ENCODE results near the gene CNDP1.
A peak's percentile ranks its signal among the peaks of the same experiment; 100 is the strongest.

Gene CNDP1

DNA sequence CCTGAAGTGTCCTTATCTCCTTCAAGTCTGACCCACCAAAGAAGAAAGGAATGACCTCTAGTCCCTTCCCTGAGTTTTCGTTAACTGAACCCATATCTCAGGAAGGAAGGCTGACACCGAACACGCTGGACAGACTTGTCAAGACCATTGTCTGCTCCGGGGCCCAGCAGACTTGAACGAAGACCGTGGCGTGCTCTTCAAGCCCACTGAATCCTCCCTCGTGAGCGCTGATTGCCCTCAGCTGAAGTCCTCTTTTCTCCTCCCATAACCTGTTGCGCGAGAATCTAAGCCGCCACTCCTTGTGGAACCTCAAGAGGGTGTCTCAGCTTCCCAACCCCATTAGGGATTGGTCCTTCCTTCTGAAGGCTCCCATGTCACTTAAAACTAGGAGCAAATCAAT lies 634 bp upstream of the CNDP1 start:
- no peak overlapping the region for H3K4me3 ChIP-seq (ENCODE audit: low read depth, low read length)
- DNase-seq (ENCODE audit: low read depth) = no peak
- TF ChIP-seq, protein P1, sequence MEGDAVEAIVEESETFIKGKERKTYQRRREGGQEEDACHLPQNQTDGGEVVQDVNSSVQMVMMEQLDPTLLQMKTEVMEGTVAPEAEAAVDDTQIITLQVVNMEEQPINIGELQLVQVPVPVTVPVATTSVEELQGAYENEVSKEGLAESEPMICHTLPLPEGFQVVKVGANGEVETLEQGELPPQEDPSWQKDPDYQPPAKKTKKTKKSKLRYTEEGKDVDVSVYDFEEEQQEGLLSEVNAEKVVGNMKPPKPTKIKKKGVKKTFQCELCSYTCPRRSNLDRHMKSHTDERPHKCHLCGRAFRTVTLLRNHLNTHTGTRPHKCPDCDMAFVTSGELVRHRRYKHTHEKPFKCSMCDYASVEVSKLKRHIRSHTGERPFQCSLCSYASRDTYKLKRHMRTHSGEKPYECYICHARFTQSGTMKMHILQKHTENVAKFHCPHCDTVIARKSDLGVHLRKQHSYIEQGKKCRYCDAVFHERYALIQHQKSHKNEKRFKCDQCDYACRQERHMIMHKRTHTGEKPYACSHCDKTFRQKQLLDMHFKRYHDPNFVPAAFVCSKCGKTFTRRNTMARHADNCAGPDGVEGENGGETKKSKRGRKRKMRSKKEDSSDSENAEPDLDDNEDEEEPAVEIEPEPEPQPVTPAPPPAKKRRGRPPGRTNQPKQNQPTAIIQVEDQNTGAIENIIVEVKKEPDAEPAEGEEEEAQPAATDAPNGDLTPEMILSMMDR (IDR thresholded peaks at IDR 0.05; ENCODE audit: insufficient read depth, low read depth, low read length, missing control alignments) = no peak

DNA sequence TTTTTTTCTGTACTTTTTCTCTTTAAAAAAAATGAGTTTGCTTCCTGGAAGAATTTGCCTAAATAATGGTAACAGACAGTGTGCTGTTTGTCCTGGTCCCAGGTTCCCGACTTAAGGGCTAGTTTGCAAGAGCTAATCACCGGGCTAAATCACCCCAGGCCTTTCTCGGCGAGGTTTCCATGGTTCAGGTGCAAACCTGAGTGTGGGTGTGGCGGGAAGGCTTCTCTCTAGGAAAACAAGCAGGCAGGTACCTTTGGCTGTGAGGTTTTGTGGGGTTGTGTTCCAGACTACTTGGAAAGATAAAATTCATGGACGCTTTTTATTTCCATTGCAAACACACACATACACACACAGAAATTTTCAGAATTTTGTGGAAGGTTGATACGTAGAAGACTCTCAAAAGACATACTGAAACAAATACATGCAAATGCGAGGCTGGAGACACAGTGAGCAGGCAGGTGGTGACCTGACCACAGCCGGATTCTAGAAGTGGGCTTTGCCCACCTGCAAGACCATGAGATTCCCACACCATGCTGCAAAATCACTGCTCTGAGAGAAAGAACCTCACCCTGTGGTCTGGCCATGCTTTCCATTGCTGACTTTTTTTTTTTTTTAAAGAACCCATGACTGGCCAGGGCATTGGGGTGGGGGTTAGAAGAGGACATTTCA lies 815 bp downstream of the CNDP1 start:
- H3K4me3 ChIP-seq (ENCODE audit: low read depth, low read length) = no peak overlapping the region
- peak; percentile 66 for DNase-seq (ENCODE audit: low read depth)
- TF ChIP-seq, protein P1 (IDR thresholded peaks at IDR 0.05; ENCODE audit: insufficient read depth, low read depth, low read length, missing control alignments) = no peak

DNA sequence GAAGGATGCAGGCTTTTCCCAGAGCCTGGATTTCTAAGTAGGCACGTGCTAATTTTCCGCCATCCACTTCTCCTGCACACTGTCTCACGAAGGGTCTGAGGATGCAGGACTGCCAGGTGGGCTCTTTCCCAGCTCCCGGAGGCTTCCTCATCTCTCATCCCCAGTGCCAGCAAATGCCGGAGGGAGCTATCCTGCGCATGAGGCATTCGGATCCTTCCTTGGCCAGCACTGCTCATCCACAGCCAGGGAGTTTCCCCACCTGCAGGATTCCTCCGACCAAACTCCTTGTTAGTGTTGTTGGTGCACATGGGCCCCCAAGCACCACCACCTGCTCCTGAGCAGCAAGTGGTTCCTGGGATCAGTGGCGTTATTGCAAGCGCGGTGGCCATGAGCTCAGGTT lies 5.0 kb downstream of the CNDP1 start:
- DNase-seq (ENCODE audit: low read depth) = no peak
- no peak overlapping the region for H3K4me3 ChIP-seq (ENCODE audit: low read depth, low read length)
- TF ChIP-seq, protein P1 (IDR thresholded peaks at IDR 0.05; ENCODE audit: insufficient read depth, low read depth, low read length, missing control alignments) = no peak

DNA sequence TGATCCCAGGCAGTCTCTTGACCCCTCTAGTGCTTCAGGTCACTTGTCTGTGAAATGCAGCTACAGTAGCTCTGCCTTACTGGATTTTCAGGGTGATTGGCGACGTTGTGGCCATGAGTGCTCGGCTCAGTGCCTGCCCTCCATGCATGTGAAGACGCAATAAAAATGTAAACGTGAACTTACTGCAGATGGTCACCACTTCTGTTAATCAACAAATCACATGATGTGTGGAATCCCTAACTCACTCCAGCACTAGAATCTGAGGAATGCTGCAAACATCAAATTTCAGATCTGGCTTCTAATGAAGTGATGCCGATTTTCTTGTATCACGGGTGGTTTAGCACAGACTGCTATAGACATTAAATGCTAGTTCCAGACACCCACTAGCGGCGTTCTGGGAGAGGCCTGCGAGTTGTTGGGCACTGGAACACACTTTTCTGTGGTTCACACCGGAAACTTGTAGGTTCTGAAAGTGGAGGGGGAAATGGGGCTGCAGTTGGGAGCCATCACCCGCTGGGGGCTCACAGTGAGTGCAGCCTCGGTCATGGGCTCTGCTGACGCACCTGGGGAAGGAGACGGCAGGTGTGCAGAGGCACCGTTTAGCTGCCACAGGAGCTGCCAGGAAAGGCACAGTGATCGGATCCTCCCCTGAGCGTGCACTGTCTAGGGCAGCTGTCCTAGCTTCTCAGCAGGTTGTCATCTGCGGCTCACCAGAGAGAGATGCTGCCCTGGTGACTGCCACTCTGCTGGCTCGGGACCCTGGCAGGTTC lies 6.5 kb downstream of the CNDP1 start:
- TF ChIP-seq, protein P1 (IDR thresholded peaks at IDR 0.05; ENCODE audit: insufficient read depth, low read depth, low read length, missing control alignments) = no peak
- no peak for DNase-seq (ENCODE audit: low read depth)
- H3K4me3 ChIP-seq (ENCODE audit: low read depth, low read length) = no peak overlapping the region

DNA sequence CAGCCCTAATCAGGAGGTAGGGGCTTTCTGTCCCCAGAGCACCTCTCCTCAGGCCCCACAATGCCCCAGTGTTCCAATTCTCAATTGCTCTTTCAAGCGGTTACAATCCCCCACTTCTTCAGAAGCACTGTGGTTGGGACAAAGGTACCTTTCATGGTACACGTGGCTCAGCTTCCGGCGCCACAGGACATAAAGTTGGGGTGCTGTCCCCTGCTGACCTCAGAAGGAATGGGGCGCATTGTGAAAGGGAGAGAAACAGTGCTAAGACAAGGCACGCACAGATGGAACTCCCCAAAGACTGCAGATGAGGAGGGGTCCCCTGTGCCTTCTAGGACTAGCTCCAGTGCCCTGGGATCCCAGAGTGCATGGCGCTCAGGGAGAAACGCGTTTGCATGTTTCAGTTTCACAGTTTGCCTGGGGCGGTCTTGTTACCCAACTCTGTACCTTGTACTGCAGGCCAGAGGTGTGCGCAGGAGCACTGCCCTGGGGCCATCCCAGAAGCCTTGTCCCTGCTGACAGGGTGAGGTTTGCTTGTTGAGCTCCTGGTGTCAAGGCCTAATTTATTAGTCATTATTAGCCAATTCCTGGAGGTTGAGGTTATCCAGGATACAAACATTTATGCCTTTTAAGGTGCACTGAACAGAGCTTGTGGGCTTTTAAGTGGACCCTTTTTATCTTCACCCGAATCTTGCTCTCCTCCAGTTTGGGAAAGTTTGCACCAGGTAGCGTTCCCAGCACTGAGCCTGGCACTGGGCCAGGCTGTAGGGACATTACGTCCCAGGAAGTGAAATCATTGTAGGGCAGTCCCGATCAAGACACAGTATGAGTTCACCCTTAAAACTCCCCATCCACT lies 7.6 kb downstream of the CNDP1 start:
- TF ChIP-seq, protein P1 (IDR thresholded peaks at IDR 0.05; ENCODE audit: insufficient read depth, low read depth, low read length, missing control alignments) = no peak
- H3K4me3 ChIP-seq (ENCODE audit: low read depth, low read length) = no peak overlapping the region

DNA sequence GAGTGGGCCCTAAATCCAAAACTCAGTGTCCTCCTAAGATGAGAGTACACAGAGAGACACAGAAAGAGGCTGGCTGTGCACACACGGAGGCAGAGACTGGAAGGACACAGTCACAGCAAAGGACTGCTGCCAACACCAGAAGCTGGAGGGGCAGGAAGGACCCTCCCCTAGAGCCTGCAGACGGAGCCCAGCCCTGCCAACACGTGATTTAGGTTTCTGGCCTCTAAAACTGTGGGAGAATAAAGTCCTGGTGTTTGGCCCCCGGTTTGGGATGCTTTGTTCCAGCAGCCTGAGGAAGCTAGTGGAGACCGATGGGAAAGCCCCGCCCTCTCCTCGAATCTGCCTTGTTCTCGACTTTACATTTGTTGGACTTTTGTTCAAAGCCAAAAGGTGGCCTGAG lies 10.6 kb downstream of the CNDP1 start:
- TF ChIP-seq, protein P1 (IDR thresholded peaks at IDR 0.05; ENCODE audit: insufficient read depth, low read depth, low read length, missing control alignments) = no peak
- no peak for DNase-seq (ENCODE audit: low read depth)

More for the DNA sequence above, 7.6 kb downstream of the CNDP1 start:
- no peak for DNase-seq (ENCODE audit: low read depth)

More for the DNA sequence above, 10.6 kb downstream of the CNDP1 start:
- no peak overlapping the region for H3K4me3 ChIP-seq (ENCODE audit: low read depth, low read length)
